NT2/D1 (cell line): ENCODE results near the gene MORN1.

ENCODE experiments used
- SUZ12 ChIP-seq: IDR thresholded peaks from 2 replicates; pipeline ENCODE4 v1.6.1; 2011; ENCODE audit not compliant: insufficient read length, insufficient read depth; ENCODE audit errors: extremely low read depth
- YY1 ChIP-seq: IDR thresholded peaks from 2 replicates; pipeline ENCODE4 v1.6.1; 2011; ENCODE audit not compliant: insufficient read length, insufficient read depth

- TF ChIP-seq SUZ12 = no peak
- no peak for TF ChIP-seq YY1
These were observed 100.5 kb downstream of the MORN1 start for GRCh38 chr1:2290595-2291510.
